ENCODE data around the gene GLCCI1. TPM values are rescaled to one million over a fixed set of nuclear protein-coding genes. Genes with fewer than 3 reads are reported as not detected.

GLCCI1 gene
- total and polyA plus RNA-seq, 10 of the 15 experiments (the other 5 are each of a cell fraction or from before 2014, with no cell fraction given): 12.6 to 92.0 (median 27.6) TPM

- intact Hi-C loops (cut with micrococcal nuclease; ENCODE audit: unreplicated experiment): no loop called here
- no peaks in the 10 kb centered on the region for H3K27me3 ChIP-seq (replicated peaks in 1 of 2; ENCODE audit: control insufficient read depth in 2 of 2, insufficient read depth in 2 of 2, low read length in 1 of 2)
- H3K79me2 ChIP-seq (ENCODE audit: control insufficient read depth, insufficient read depth, low read length): peaks cover 16% of the 10 kb centered on the region
- ATAC-seq (no peak), DNase-seq (ENCODE audit: low read depth, low spot score) (no peak), FAIRE-seq (no peak)
- H3K4me3 ChIP-seq: no peak overlapping the region
- H3K4me2 ChIP-seq (ENCODE audit: control insufficient read depth, insufficient read depth): no peak overlapping the region
- POLR2A ChIA-PET: no interaction called here
- in situ Hi-C loops (cut with MboI): no loop called here
- H4K20me1 ChIP-seq (ENCODE audit: control insufficient read depth, insufficient read depth): no peaks in the 10 kb centered on the region
- WGBS (ENCODE audit: insufficient coverage, insufficient replicate concordance, low lambda C conversion rate, missing lambda C conversion rate): 100% methylated on average over 1 of the region's 1 CpG
- H2AFZ ChIP-seq (ENCODE audit: control insufficient read depth, low read depth, low read length): no peak overlapping the region
- H3K27ac ChIP-seq (ENCODE audit: control insufficient read depth, insufficient read depth): no peak overlapping the region
- SMC1A ChIA-PET (ENCODE audit: uncharacterized antibody, unreplicated experiment): interaction anchor here (1.0 to 1.3 kb wide), 2 partner anchors 17 to 48 kb away, joined by 3 to 4 read pairs; no protein-coding TSS in a partner anchor
- BruUV-seq (replicated peaks): no TSS peak
- peaks cover 0 to 29% of the 10 kb centered on the region in 2 experiments; a peak in 3 of 4 replicates for H3K36me3 ChIP-seq (ENCODE audit: control insufficient read depth in 2 of 2, insufficient read depth in 2 of 2, low read length in 1 of 2)
- CTCF ChIA-PET: no interaction called here
- TF ChIP-seq NKRF (conservative IDR thresholded peaks at IDR 0.05): no peak
- no peak for TF ChIP-seq NRF1 (conservative IDR thresholded peaks at IDR 0.05; ENCODE audit: low read depth, low read length)
- no peak for TF ChIP-seq ZSCAN29 (IDR thresholded peaks at IDR 0.05)
- TF ChIP-seq ATF3 (IDR thresholded peaks at IDR 0.05; ENCODE audit: borderline replicate concordance, extremely low read depth, low read depth, low read length): no peak
- TF ChIP-seq E2F8 (IDR thresholded peaks at IDR 0.05; ENCODE audit: low read depth, partially characterized antibody): no peak
- TF ChIP-seq EGR1 (IDR thresholded peaks at IDR 0.05; ENCODE audit: borderline replicate concordance in 1 of 2, low read depth in 2 of 2, low read length in 2 of 2): no peak
- TF ChIP-seq SUZ12 (IDR thresholded peaks at IDR 0.05; ENCODE audit: unreplicated experiment): no peak
- no peak for TF ChIP-seq HSF1 (IDR thresholded peaks at IDR 0.05; ENCODE audit: low read depth, low read length)
- no peaks in the 10 kb centered on the region; the same call in 1 of the 3 replicates for H3K9me3 ChIP-seq (replicated peaks; ENCODE audit: control insufficient read depth, insufficient read depth, low read length)
- H3K4me1 ChIP-seq (ENCODE audit: control insufficient read depth, insufficient read depth, low read length): no peaks in the 10 kb centered on the region
- H3K9ac ChIP-seq (ENCODE audit: control insufficient read depth, insufficient read depth, low read length): no peak overlapping the region
- RAD21 ChIA-PET (ENCODE audit: unreplicated experiment): interaction anchor here (0.9 kb wide), 2 partner anchors 59 to 110 kb away, joined by 3 read pairs; no protein-coding TSS in a partner anchor
Measured at GRCh38 chr7:8015100-8015745, 46.6 kb downstream of the GLCCI1 start.
